Measurements from ENCODE around the gene CACNA1G.

CACNA1G gene

GRCh38 chr17:50624321-50624934 is 63.9 kb downstream of the CACNA1G start:
- TF ChIP-seq, protein P1, sequence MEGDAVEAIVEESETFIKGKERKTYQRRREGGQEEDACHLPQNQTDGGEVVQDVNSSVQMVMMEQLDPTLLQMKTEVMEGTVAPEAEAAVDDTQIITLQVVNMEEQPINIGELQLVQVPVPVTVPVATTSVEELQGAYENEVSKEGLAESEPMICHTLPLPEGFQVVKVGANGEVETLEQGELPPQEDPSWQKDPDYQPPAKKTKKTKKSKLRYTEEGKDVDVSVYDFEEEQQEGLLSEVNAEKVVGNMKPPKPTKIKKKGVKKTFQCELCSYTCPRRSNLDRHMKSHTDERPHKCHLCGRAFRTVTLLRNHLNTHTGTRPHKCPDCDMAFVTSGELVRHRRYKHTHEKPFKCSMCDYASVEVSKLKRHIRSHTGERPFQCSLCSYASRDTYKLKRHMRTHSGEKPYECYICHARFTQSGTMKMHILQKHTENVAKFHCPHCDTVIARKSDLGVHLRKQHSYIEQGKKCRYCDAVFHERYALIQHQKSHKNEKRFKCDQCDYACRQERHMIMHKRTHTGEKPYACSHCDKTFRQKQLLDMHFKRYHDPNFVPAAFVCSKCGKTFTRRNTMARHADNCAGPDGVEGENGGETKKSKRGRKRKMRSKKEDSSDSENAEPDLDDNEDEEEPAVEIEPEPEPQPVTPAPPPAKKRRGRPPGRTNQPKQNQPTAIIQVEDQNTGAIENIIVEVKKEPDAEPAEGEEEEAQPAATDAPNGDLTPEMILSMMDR (conservative IDR thresholded peaks at IDR 0.05; ENCODE audit: low read length) = no peak
- DNase-seq (ENCODE audit: low read depth) = no peak

GRCh38 chr17:50625032-50625871 is 64.7 kb downstream of the CACNA1G start:
- H3K4me3 ChIP-seq (ENCODE audit: low read length) = no peak overlapping the region
- TF ChIP-seq, protein P1 (conservative IDR thresholded peaks at IDR 0.05; ENCODE audit: low read length) = no peak

More at GRCh38 chr17:50624321-50624934, 63.9 kb downstream of the CACNA1G start:
- H3K4me3 ChIP-seq (ENCODE audit: low read length) = no peak overlapping the region

DNA sequence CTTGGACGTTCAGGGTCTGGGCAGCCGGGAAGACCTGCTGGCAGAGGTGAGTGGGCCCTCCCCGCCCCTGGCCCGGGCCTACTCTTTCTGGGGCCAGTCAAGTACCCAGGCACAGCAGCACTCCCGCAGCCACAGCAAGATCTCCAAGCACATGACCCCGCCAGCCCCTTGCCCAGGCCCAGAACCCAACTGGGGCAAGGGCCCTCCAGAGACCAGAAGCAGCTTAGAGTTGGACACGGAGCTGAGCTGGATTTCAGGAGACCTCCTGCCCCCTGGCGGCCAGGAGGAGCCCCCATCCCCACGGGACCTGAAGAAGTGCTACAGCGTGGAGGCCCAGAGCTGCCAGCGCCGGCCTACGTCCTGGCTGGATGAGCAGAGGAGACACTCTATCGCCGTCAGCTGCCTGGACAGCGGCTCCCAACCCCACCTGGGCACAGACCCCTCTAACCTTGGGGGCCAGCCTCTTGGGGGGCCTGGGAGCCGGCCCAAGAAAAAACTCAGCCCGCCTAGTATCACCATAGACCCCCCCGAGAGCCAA is 65.6 kb downstream of the CACNA1G start:
- H3K4me3 ChIP-seq (ENCODE audit: low read length) = no peak overlapping the region
- TF ChIP-seq, protein P1 (conservative IDR thresholded peaks at IDR 0.05; ENCODE audit: low read length) = peak; percentile 78
- peak; percentile 74 for DNase-seq (ENCODE audit: low read depth)

More at GRCh38 chr17:50625032-50625871, 64.7 kb downstream of the CACNA1G start:
- no peak for DNase-seq (ENCODE audit: low read depth)

GRCh38 chr17:50627036-50627781 is 66.7 kb downstream of the CACNA1G start:
- no peak overlapping the region for H3K4me3 ChIP-seq (ENCODE audit: low read length)
- TF ChIP-seq, protein P1 (conservative IDR thresholded peaks at IDR 0.05; ENCODE audit: low read length) = no peak
- no peak for DNase-seq (ENCODE audit: low read depth)

GRCh38 chr17:50627782-50628601 is 67.5 kb downstream of the CACNA1G start:
- no peak overlapping the region for H3K4me3 ChIP-seq (ENCODE audit: low read length)
- TF ChIP-seq, protein P1 (conservative IDR thresholded peaks at IDR 0.05; ENCODE audit: low read length) = no peak
- DNase-seq (ENCODE audit: low read depth) = no peak

- DNase-seq (ENCODE audit: low read depth) = peak; percentile 45
- no peak overlapping the region for H3K4me3 ChIP-seq (ENCODE audit: low read length)
- TF ChIP-seq, protein P1 (conservative IDR thresholded peaks at IDR 0.05; ENCODE audit: low read length) = no peak
These were observed 69.4 kb downstream of the CACNA1G start for GRCh38 chr17:50629902-50630301.
